Loucy (cell line): ENCODE measurements around the gene ANGPTL2.

Source experiments
- H2AFZ ChIP-seq: fragments of 200-600 bp; sonication (generic); 2 replicates; pipeline ENCODE4 v1.6.0; 2016; ENCODE audit warnings: antibody characterized with exemption, mild to moderate bottlenecking, low read length, moderate library complexity
- H3F3A ChIP-seq: fragments of 200-600 bp; 2 replicates; pipeline ENCODE4 v1.6.0; 2016; ENCODE audit warnings: antibody characterized with exemption, low read depth, mild to moderate bottlenecking
- H3K27me3 ChIP-seq: fragments of 200-600 bp; sonication (generic); 2 replicates; pipeline ENCODE4 v1.6.1; 2014; ENCODE audit warnings: low read length, mild to moderate bottlenecking; ENCODE audit not compliant: insufficient read depth, poor library complexity, severe bottlenecking
- H3K36me3 ChIP-seq: fragments of 200-600 bp; sonication (generic); 2 replicates; pipeline ENCODE4 v1.6.1; 2016; ENCODE audit warnings: low read length; ENCODE audit not compliant: insufficient read depth
- H3K4me1 ChIP-seq: fragments of 200-600 bp; sonication (generic); 2 replicates; pipeline ENCODE4 v1.5.1; 2014; ENCODE audit warnings: low read length, mild to moderate bottlenecking; ENCODE audit not compliant: insufficient read depth, poor library complexity, severe bottlenecking
- H3K4me2 ChIP-seq: fragments of 200-600 bp; sonication (generic); 2 replicates; pipeline ENCODE4 v1.6.0; 2014; ENCODE audit warnings: antibody characterized with exemption, low read length, low read depth, mild to moderate bottlenecking; ENCODE audit not compliant: poor library complexity, severe bottlenecking
- H3K4me3 ChIP-seq: fragments of 200-600 bp; sonication (generic); 2 replicates; pipeline ENCODE4 v1.5.1; 2014; ENCODE audit warnings: low read length, mild to moderate bottlenecking, mixed read lengths; ENCODE audit not compliant: poor library complexity, severe bottlenecking
- H3K79me2 ChIP-seq: fragments of 200-600 bp; sonication (generic); 2 replicates; pipeline ENCODE4 v1.6.1; 2014; ENCODE audit warnings: low read length; ENCODE audit not compliant: insufficient read depth
- H3K9ac ChIP-seq: fragments of 200-600 bp; sonication (generic); 2 replicates; pipeline ENCODE4 v1.6.0; 2014; ENCODE audit warnings: mild to moderate bottlenecking, low read depth, low read length, moderate library complexity; ENCODE audit not compliant: poor library complexity, severe bottlenecking
- H3K9me2 ChIP-seq: fragments of 200-600 bp; sonication (generic); replicated peaks from 2 replicates; pipeline ENCODE4 v1.6.1; 2016; ENCODE audit warnings: low read depth, low read length, mixed read lengths
- H3K9me3 ChIP-seq: fragments of 200-600 bp; sonication (generic); 2 replicates; pipeline ENCODE4 v1.6.1; 2014; ENCODE audit warnings: mild to moderate bottlenecking, antibody characterized with exemption, low read length, low read depth; ENCODE audit not compliant: insufficient read depth
- H4K20me1 ChIP-seq: fragments of 200-600 bp; sonication (generic); 2 replicates; pipeline ENCODE4 v1.6.0; 2014; ENCODE audit warnings: antibody characterized with exemption, low read length, mild to moderate bottlenecking; ENCODE audit not compliant: insufficient read depth, poor library complexity, severe bottlenecking
- CTCF ChIP-seq: fragments of 200-600 bp; sonication (generic); conservative IDR thresholded peaks from 2 replicates; pipeline ENCODE4 v1.5.1; 2014; ENCODE audit warnings: mild to moderate bottlenecking, antibody characterized with exemption, low read length
- EZH2phosphoT487 ChIP-seq: fragments of 200-600 bp; IDR thresholded peaks from 2 replicates; pipeline ENCODE4 v1.6.1; 2018; ENCODE audit warnings: antibody characterized with exemption, mild to moderate bottlenecking, moderate library complexity, borderline replicate concordance

The ANGPTL2 gene

GRCh38 chr9:127089631-127090081 lies 32.8 kb downstream of the ANGPTL2 start:
- Histone ChIP-seq H3K27me3 (no peaks in the 10 kb centered on the region), H3K4me1 (no peaks in the 10 kb centered on the region), H3K9me2 (no peaks in the 10 kb centered on the region), H3K4me3 (no peak overlapping the region), H3K4me2 (no peak overlapping the region), H3K36me3 (no peaks in the 10 kb centered on the region), H3K79me2 (no peaks in the 10 kb centered on the region), H3F3A (no peaks in the 10 kb centered on the region), H3K9me3 (no peaks in the 10 kb centered on the region), H3K9ac (no peak overlapping the region), H2AFZ (no peak overlapping the region), H4K20me1 (no peaks in the 10 kb centered on the region)
- no peak for TF ChIP-seq EZH2phosphoT487
- no peak for TF ChIP-seq CTCF

- no peak for TF ChIP-seq EZH2phosphoT487
- no peak for TF ChIP-seq CTCF
- H3F3A ChIP-seq, result no peaks in the 10 kb centered on the region
- no peaks in the 10 kb centered on the region for H3K4me1 ChIP-seq
- H3K27me3 ChIP-seq, result no peaks in the 10 kb centered on the region
- no peak overlapping the region for H3K4me3 ChIP-seq
- no peaks in the 10 kb centered on the region for H3K9me2 ChIP-seq
- H3K9me3 ChIP-seq, result no peaks in the 10 kb centered on the region
- no peaks in the 10 kb centered on the region for H3K79me2 ChIP-seq
- no peak overlapping the region for H2AFZ ChIP-seq
- no peak overlapping the region for H3K9ac ChIP-seq
- H3K4me2 ChIP-seq, result no peak overlapping the region
- H4K20me1 ChIP-seq, result no peaks in the 10 kb centered on the region
- no peaks in the 10 kb centered on the region for H3K36me3 ChIP-seq
These were observed 33.5 kb downstream of the ANGPTL2 start for GRCh38 chr9:127088724-127089615.

- no peak overlapping the region for H2AFZ ChIP-seq
- no peaks in the 10 kb centered on the region for H3F3A ChIP-seq
These were observed 34.6 kb downstream of the ANGPTL2 start for GRCh38 chr9:127087836-127088235.

More at GRCh38 chr9:127087836-127088235, 34.6 kb downstream of the ANGPTL2 start:
- no peak overlapping the region for H3K4me2 ChIP-seq
- H3K4me3 ChIP-seq, result no peak overlapping the region
- no peaks in the 10 kb centered on the region for H3K36me3 ChIP-seq
- no peaks in the 10 kb centered on the region for H4K20me1 ChIP-seq
- no peaks in the 10 kb centered on the region for H3K4me1 ChIP-seq
- no peaks in the 10 kb centered on the region for H3K27me3 ChIP-seq
- no peaks in the 10 kb centered on the region for H3K79me2 ChIP-seq
- H3K9me2 ChIP-seq, result no peaks in the 10 kb centered on the region
- no peak overlapping the region for H3K9ac ChIP-seq
- no peaks in the 10 kb centered on the region for H3K9me3 ChIP-seq
- no peak for TF ChIP-seq CTCF
- no peak for TF ChIP-seq EZH2phosphoT487
